Kidney capillary endothelial cell (primary cell): ENCODE results near the gene CASZ1.

ENCODE experiments used
- DNase-seq: peaks from one replicate; pipeline ENCODE4 v3.0.0-alpha.2; 2018; ENCODE audit warnings: low spot score

Gene CASZ1

DNA sequence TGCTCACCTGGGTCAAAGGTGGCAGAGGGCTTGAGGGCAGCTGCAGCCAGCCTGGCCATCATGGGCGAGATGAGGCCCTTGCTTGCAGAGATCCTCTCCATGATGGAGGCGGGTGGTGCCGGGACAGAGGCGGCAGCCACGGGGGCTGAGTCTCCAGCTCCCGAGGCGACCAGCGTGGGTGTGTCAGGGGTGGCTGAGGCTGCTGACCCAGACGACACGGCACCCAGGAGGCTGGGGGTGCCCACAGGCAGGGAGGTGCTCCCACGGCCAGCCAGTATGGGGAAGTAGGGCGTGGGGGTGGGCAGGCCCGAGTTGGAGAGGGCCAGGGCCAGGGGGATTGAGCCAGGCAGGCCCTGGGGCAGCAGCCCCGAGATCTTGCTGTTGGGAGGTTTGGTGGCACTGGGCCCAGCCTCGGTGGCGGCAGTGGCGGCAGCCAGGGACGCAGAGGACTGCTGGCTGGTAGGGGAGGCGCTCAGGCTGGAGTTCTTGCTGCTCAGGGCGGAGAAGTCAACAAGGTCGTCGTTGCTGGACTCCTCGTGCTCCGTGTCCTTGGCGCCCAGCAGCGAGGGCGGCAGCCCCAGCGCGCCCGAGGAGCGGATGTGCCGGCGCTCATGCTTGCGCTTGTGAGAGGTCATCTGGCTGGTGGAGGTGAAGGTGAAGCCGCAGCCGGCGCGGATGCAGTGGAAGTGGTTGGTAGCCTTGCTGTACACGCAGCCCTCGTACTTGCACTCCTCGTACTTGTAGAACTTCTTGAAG lies 142.9 kb downstream of the CASZ1 start:
- DNase-seq, result no peak

DNA sequence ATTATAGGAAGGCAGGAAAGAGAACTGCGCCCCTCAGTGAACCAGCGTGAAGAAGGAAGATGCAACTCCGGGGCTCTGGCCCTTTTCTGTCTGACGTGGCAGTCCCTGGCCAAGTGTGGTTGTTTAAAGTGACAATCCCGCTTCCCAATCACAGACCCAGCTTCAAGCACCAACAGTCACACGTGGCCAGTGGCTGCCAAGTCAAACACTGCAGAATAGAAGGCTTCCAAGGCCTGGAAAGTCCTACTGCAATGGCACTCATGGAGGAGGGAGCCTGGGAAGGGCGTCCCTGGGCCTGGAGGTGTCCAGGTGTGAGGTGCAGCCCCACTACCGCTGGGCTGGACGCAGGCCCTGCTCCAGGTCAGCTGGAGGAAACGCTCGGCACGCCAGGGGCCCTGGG lies 143.8 kb downstream of the CASZ1 start:
- DNase-seq, result no peak

DNA sequence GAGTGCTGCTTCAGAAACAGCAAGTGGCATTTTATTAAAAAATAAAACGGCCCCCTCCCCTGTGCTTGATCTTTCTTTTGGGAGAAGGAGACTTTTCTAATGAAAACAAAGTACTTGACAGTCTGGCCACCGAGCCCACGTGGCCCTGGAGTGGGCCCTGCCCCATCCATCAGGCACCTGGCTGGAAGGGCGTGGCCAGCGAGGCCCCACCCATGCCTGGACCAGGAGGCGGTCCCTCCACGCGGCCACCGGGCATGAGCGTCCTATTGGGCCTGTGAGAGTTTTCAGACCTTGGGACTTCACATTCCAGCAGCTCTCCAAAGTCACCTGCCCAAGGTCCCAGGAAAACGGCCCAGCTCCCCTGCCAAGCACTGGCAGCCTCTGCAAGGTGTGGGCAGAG lies 144.7 kb downstream of the CASZ1 start:
- no peak for DNase-seq

DNA sequence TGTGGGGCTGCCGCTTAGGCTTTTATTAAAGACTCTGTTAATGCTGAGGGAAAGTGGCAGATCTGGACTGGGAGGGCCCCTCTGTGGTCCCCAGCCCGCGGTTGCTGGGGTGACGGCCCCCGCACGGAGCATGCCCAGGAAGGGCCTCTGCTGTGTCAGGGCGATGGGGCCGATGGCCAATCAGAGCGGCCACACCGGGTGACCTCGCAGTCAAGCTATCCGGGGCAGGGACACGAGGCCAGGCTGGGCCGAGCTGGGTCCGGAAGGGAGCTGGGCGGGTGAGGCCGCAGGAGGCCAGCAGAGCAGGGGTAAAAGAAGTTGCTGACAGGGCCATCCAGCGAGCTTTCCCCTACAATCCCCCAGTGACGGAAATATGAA lies 145.1 kb downstream of the CASZ1 start:
- no peak for DNase-seq

DNA sequence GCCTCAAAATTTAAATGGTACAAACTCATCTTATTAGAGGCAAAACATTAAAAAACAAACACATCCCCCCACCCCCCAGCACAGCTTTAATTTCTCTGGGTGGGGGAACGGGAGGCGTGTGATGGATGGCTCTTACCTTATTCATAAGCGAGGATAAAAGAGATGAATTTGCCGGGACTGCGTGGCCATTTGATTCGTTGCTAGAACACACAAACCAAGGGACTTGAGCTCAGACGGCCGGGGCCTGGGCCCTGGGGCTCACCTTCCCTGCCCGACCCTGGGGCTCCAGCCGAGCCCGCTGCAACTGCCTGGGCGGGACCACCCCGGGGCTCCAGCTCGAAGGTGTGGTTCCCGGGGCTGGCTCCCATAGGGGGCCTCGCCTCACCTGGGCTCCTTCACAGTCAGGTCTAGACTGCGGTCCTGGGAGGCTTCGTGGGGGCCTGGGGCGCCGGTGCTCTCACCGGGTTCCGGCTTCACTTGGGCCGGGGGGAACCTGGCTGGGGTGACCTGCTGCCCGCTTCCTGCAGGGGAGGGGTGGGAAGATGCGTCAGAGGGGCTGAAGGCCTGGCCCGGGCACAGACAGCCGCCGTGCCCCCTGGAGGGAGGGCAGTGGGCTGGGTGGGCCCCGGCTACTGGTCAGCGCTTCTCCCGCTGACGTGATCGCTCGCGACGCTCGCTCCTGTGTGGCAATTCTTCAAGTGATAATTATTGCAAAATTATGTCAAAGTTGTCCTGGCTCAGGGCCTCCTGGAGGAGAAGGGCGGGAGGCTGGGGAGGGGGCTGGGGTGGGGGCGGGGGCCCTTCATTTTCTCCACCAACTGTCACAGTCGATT lies 145.7 kb downstream of the CASZ1 start:
- no peak for DNase-seq

DNA sequence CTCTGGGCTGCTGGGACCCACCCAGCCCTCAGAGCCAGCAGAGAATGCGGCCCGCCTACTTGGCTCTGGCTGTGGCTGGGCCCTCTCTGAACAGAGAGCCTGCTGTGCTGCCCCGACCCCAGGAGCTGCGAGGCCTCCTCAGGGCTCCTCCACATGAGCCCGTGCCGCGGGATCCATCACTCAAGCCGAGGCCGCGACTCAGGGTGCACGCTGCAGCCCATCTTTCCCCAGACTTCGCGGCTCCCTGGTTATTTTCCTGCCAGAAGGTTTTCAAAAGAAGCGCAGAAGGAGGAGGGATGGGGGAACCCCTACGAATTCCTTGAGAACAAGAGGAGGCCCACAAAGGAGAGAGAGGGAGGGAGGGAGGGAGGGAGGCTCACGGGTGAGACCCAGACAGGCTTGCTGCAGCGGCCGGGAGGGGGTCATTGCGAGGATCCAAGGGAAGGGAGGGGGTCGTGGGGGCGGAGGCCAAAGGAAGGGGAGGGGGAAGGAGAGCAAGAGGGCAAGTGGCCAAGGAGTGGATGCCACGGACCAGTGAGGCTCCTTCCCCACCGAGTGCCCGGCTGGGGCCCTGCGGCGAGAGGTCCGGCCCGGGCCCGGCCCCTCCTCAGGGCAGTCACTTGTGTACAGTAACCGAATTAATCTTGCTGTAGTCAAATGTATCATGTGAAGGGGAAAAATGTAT lies 146.8 kb downstream of the CASZ1 start:
- DNase-seq, result no peak

DNA sequence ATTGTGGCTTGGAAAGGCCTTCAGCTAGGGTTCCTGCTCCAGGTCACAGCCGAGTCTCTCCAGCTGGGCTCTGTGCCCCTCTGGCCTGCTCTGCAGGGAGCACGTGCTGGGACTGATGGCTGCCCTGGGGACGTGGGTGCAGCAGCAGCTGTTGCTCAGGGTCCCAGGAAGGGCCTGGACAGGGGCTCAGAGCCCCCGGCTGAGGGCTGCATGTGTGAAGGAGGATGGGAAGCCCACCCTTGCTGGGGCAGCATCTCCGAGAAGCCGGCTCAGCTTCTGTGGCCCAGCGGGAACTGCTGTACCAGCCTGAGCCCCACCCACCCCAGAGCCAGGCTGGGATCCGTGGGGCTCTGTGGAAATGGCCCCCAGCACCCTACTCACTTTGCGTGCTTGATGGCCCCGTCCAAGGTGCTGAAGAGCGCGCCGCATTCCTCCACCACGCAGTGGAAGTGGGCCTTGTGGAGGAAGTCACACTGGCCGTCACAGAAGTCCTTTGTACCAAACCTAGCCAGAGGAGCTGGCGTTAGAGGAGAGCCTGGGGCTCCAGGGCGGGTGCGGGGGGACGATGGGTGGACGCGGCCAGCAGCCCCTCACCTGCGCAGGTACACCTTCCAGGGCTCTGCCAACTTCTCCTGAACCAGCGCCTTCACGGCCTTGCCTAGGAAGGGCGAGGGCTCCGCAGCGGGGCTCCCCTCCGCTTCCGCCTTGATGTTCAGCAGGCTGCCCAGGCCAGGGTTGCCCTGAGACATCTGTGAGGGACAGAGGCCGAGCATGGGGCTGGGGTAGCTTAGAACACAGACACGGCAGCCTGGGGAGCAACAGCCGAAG lies 147.5 kb downstream of the CASZ1 start:
- no peak for DNase-seq

DNA sequence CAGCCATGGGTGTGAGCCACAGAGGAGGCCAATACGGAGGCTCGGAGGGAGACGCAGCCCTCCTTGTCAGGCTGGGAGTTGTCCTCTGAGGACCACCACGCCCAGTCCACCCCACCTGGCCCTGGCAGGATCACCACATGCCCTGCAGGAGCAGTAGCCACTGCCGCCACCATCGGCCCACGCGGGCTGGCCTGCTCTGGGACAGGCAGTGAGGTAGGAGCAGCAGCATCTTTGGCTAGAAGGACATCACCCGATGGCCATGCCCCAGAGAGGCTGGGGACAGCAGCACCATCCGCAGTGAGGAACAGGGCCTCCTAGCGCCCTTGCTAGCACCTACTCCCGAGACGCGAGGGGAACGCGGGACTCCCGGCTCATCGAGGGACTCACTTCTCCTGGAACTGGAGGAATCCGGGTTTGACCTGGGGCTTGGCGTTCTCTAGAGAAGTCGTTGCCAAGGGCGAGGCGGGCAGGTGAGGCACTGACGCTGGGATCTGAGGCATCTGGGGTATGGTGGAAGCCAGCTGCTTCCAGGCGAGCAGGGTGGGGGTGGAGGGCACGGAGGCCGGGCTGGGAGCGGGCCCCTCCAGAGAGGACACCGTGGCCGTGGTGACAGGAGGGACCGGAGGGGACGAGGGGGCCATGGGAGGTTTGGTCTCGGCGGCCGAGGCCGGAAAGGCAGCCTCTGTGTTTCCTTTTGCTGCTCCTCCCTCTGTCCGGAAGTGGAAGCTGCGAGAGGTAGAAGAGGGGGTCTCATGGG lies 148.9 kb downstream of the CASZ1 start:
- DNase-seq, result no peak

DNA sequence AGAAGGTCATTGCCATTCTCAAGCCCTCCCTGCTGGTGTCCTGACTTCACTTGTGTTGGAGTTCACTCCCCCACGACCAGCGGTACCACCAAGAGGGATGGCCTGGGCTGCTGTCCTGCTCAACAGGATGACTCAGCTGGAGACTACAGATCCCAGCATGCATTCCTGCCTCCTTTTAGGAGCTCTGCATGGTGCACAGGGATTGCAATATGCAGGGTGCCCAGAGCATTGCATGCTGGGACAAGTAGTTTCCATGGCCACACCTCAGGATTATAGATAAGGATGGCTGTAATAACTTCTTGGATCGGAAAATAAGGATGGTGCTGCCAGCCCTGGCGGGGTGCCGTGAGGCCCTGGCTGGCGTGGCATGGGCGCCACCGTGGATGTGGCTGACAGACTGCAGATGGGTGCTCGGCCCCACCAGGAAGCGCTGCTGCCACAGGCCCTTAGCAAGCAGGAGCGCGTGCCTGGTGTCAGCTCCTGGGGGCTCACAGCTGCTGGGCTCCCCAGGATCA lies 150.0 kb downstream of the CASZ1 start:
- DNase-seq, result peak; percentile 23

DNA sequence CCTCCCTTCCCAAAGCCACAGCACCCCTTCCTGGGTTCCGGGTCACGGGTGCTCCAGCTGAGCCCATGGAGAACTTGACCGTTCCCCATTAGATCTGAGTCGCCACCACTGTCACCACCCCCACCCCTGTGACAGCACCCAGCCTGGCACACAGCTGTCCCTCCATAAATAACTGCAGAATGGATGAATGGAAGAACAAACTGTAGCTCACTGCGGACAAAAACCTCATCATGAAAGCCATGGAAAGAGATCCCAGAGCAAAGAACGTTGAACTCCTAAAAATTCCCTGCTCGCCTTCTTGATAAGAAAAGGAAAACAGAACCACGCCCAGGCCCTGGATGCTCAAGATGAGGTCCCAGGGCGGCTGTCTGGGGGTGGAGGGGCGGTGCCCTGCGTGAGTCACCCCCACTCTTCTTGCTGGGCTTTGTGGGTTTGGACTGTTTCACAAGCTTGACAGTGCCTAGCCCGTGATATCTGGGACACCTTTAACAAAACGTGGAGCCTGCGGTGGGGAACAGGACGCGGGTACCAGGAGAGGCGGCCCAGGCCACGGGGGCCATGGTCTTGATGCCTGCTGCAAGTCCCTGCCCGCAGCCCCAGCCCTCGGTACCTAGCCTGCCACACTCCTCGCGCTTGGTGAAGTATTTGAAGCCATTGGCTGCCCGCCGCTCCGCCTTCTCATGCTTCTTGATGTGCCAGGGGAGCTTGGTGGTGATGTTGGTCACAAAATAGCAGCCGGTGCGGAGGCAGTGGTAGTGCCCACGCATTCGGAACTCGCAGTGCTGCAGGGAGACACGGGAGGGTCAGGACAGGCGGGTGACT lies 151.9 kb downstream of the CASZ1 start:
- no peak for DNase-seq

DNA sequence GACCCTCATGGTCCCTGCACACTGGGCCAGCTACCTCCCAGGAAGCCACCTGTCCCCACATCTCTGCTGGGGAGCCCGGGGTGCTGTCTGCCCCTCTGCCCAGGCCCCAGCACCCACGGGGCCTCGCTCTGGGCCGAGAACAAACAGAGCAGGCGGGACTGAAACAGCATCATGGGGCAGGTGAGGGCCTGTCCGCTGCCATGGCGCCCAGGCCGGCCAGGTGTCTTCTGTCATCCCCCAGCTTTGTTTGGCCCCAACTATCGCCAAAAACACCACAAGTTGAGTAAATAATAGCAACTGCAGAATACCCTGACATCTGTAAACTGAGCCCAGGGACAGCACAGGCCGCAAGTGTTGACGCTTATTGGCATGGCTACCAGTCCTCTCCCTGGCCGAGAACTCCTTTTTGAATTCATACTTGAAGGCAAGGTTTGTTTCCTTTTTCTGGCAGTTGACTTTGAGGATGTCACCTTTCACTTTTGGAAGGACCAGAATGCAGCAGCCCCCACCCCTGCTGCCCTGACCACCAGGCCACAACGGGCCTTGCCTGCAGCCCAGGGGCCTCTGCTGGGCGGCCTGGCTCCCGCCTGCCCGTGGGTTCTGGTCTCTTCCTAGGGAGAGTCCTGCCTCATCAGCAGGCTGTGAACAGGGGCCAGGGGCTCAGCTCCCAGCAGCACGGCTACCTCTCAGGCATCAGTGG lies 152.7 kb downstream of the CASZ1 start:
- DNase-seq, result no peak

DNA sequence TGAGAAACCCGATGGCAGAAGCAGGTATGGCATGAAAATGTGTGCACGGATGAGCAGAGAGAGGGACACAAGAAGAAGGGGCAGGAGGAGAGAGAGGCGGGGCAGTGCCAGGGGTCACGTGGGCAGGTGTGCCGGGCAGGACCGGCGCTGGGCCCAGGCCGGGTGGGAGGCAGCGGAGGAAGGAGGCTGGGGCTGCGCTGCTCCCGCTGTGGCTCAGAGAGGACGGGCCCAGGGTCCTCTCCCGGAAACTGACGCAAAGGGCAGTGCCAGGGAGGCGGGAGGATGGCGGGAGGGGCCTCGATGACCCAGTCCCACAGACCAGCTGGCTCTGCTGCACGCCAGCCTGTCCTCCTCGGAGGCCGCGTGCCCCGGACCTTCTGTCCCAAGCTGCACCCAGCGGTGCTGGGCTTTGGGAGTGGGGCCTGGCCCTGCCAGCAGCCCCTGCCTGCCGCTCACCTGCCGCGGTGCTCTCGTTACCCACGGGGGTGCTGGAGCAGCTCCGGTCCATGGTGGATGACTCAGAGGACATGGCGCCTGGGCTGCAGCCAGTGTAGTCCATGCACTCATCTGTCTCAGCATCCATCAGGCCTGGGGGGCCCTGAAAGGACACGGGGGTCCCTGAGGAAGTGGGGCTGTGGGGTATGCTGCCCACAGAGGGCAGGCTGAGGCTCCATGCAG lies 153.9 kb downstream of the CASZ1 start:
- DNase-seq, result no peak

DNA sequence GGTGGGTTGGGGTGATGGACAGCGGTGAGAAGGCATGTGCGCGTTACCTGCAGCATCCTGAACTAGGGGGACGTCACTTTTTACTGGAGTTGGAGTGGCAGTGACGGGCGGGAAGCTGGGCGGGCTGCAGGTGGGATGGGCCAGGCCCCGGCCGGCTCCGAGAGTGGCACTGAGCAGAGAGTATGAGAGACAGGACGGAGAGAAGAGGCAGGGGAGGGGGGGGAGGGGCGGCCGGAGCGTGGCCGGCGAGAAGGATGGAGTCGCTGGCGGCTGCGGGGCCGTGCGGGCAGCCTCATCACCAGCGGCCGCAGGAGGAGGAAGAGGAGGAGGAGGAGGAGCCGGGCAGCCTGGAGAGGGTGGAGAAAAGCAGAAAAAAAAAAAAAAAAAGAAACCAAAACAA lies 154.5 kb downstream of the CASZ1 start:
- DNase-seq, result no peak

DNA sequence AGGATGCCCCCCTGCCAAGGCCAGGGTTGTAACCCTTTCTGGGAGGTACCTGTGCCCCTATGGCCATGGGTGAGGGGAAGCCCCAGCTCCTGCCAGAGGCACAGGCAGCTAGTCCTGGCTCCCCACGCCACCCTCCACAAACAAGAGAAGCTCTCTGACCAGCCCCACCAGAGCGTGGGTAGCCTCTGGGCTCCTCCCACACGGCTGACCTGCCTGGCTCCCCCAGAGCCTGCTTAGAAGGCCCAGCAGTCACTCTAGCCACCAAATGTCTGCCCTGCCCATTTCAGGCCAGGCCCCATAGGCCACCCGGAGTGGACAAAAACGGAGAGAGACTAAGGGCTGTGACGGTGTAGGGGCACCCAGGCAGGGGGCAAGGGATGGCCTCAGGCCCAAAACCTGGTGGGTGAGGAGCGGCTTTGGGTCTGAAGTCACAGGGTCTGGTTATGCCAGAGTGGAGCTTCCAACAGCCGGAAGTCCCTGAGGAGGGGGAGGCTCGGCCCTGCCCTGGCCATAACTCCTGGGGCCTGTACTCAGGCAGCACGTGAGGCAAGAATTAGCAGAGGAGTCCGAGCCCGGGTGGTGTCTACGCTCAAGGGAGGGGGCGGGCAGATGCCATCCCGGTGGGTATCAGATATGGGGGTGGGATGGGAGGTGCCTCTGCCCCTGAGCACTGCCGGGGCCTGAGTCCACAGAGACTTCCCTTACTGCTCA lies 155.4 kb downstream of the CASZ1 start:
- DNase-seq, result no peak

DNA sequence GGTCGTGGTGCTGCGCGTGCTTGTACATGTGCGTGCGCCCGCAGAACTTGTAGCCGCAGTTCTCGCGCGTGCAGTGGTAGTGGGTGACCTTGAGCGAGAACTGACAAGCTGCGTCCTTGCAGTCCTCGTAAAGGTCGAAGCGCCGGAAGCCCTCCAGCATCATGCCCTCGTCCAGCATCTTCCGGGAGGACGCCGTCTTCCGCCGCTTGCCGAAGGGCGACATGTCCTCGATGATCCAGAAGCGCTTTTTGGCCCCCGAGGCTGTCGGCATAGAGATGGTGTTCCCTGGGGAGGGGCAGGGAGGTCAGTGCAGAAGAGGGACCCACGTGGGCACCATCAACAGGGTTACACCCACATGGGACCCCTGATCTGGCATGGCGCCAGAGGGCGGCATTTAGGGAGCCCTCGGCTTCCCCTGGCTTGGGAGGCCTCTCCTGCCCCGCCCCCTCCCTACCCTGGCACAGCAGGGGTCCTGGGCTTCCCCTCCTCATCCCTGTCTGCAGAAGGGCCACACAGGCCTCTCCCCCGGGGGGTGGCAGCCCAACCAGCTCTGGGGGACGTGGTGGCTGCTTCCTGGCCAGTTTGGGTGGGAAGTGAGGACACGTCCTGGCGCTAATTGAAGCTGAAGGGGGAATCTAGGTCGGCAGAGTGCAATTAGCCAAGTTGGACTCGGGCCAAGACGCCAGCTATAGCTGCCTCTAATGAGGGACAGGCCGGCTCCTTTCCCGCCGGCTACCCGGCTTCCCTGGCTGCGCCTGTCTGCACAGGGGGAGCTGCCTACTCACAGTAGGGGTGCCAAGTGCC lies 156.5 kb downstream of the CASZ1 start:
- DNase-seq, result no peak

DNA sequence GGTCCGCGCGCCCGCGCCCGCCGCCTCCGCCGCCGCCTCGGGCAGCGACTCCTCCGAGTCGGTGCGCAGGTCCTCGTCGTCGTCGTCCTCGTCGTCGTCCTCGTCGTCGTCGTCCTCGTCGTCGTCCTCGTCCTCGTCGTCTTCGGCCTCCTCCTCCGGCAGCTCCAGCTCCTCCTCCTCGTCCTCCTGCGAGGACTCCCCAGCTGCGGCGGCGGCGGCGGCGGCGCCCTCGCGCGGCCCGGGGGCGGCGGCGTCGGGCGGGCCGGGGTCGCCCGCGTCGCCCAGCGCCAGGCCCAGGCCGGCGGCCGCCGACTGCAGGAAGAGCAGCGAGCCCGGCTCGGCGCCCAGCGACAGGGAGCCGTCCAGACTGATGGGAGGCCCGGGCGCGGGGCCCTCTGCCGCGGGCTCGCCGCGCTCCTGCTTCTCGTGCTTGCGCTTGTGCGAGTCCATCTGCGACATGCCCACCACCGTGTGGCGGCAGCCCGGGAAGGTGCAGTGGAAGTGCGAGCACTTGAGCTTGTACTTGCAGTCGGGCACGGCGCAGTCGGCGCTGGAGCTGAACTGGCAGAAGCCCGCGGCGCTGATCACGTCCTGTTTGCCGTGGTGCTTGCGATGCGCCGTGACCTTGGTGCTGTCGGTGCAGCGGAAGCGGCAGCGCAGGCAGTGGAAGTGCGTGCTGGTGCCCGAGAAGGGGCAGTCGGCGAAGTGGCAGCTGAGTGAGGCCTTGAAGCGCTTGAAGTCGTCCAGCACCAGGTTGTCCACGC lies 157.3 kb downstream of the CASZ1 start:
- DNase-seq, result peak; percentile 31

DNA sequence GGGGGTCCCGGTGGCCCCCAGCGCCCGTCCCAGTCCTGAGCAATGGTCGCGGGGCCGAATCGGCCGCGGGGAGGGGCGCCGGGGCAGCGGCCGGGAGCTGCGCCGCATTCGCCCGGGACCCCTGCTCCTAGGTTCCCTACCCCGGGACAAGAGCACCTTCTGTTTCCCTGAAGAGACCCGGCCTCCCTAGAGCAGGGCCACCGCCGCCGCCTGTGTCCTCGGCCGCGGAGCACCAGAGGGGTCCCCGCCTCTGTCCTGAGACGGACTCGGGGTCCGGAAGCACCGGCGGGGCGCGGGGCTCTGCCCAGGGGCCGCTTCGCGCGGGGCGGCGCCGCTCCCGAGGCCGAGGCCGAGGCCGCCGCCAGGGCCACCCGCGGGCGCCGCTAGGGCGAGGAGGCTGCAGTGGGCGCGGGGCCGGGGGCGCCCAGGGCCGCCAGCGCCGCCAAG lies 157.9 kb downstream of the CASZ1 start:
- no peak for DNase-seq
